OCI-LY1 (cell line): ENCODE results near the gene TBC1D14.
"Not testable (repeated sequence)": the region's sequence is repeated elsewhere in the genome, so short reads cannot be mapped to it uniquely, and the experiment has no call there.

Experiments
- H2AFZ ChIP-seq: fragments of 200-600 bp; sonication (generic), shearing (Covaris generic); 2 replicates; pipeline ENCODE4 v1.6.0; 2014; ENCODE audit warnings: antibody characterized with exemption, mild to moderate bottlenecking, low read length
- H3F3A ChIP-seq: fragments of 200-600 bp; sonication (generic), shearing (Covaris generic); 2 replicates; pipeline ENCODE4 v1.6.0; 2014; ENCODE audit warnings: mild to moderate bottlenecking, antibody characterized with exemption, low read length, moderate library complexity; ENCODE audit not compliant: insufficient read depth
- H3K27ac ChIP-seq: fragments of 200-600 bp; sonication (generic); 2 replicates; pipeline ENCODE4 v1.5.1; 2014; ENCODE audit warnings: low read length, mixed run types, mild to moderate bottlenecking, low read depth; ENCODE audit not compliant: poor library complexity, severe bottlenecking
- H3K27me3 ChIP-seq: fragments of 200-600 bp; sonication (generic); 2 replicates; pipeline ENCODE4 v1.6.0; 2014; ENCODE audit warnings: antibody characterized with exemption, mild to moderate bottlenecking, low read length, moderate library complexity; ENCODE audit not compliant: insufficient read depth
- H3K36me3 ChIP-seq: fragments of 200-600 bp; sonication (generic); 2 replicates; pipeline ENCODE4 v1.6.1; 2014; ENCODE audit warnings: mild to moderate bottlenecking, antibody characterized with exemption, low read length, moderate library complexity, mixed read lengths; ENCODE audit not compliant: insufficient read depth
- H3K4me1 ChIP-seq: fragments of 200-600 bp; sonication (generic); 2 replicates; pipeline ENCODE4 v1.5.1; 2014; ENCODE audit warnings: mild to moderate bottlenecking, low read length, moderate library complexity; ENCODE audit not compliant: insufficient read depth, severe bottlenecking
- H3K4me2 ChIP-seq: fragments of 200-600 bp; sonication (generic), shearing (Covaris generic); 2 replicates; pipeline ENCODE4 v1.6.1; 2014; ENCODE audit warnings: low read length
- H3K4me3 ChIP-seq: fragments of 200-600 bp; sonication (generic); 2 replicates; pipeline ENCODE4 v1.5.1; 2014; ENCODE audit warnings: low read length, low read depth, mild to moderate bottlenecking, mixed read lengths; ENCODE audit not compliant: poor library complexity, severe bottlenecking
- H3K79me2 ChIP-seq: fragments of 200-600 bp; shearing (Covaris generic); 2 replicates; pipeline ENCODE4 v1.6.1; 2016; ENCODE audit warnings: mixed run types, low read length, mixed read lengths; ENCODE audit not compliant: insufficient read depth
- H3K9ac ChIP-seq: fragments of 200-600 bp; sonication (generic), shearing (Covaris generic); 2 replicates; pipeline ENCODE4 v1.6.1; 2014; ENCODE audit warnings: mild to moderate bottlenecking, low read length, mixed read lengths
- H3K9me2 ChIP-seq: fragments of 200-600 bp; sonication (generic), shearing (Covaris generic); 2 replicates; pipeline ENCODE4 v1.6.1; 2014; ENCODE audit warnings: low read depth, mild to moderate bottlenecking, low read length, mixed read lengths
- H3K9me3 ChIP-seq: fragments of 200-600 bp; shearing (Covaris generic); 2 replicates; pipeline ENCODE4 v1.6.1; 2014; ENCODE audit warnings: low read length, mixed read lengths
- H4K20me1 ChIP-seq: fragments of 200-600 bp; sonication (generic), shearing (Covaris generic); 2 replicates; pipeline ENCODE4 v1.6.0; 2016; ENCODE audit warnings: mild to moderate bottlenecking, low read length; ENCODE audit not compliant: insufficient read depth
- CTCF ChIP-seq: fragments of 200-600 bp; sonication (generic), shearing (Covaris generic); IDR thresholded peaks from 2 replicates; pipeline ENCODE4 v1.5.1; 2017; ENCODE audit warnings: mild to moderate bottlenecking, antibody characterized with exemption, low read length, moderate library complexity, mixed read lengths
- EZH2 ChIP-seq: fragments of 200-600 bp; sonication (generic), shearing (Covaris generic); IDR thresholded peaks from 2 replicates; pipeline ENCODE4 v1.8.0; 2017; ENCODE audit warnings: borderline replicate concordance, mixed run types, mild to moderate bottlenecking, antibody characterized with exemption, low read length, moderate library complexity, mixed read lengths

TBC1D14 gene

GRCh38 chr4:7077371-7077770 lies 167.7 kb downstream of the TBC1D14 start:
- Histone ChIP-seq H3K9me3 (no peaks in the 10 kb centered on the region), H3K9ac (no peak overlapping the region), H3K4me3 (no peak overlapping the region), H3F3A (no peaks in the 10 kb centered on the region), H3K9me2 (no peaks in the 10 kb centered on the region), H3K36me3 (no peaks in the 10 kb centered on the region), H2AFZ (no peak overlapping the region), H3K79me2 (no peaks in the 10 kb centered on the region), H3K4me1 (no peaks in the 10 kb centered on the region), H3K4me2 (no peak overlapping the region), H3K27me3 (no peaks in the 10 kb centered on the region), H4K20me1 (no peaks in the 10 kb centered on the region), H3K27ac (no peak overlapping the region)
- TF ChIP-seq CTCF (no peak), EZH2 (no peak)

GRCh38 chr4:7078025-7078424 lies 168.4 kb downstream of the TBC1D14 start:
- H2AFZ ChIP-seq = no peak overlapping the region
- H3K9ac ChIP-seq = no peak overlapping the region
- no peaks in the 10 kb centered on the region for H3K79me2 ChIP-seq
- no peaks in the 10 kb centered on the region for H3K4me1 ChIP-seq
- no peaks in the 10 kb centered on the region for H4K20me1 ChIP-seq
- H3F3A ChIP-seq = no peaks in the 10 kb centered on the region
- H3K4me3 ChIP-seq = no peak overlapping the region
- H3K9me3 ChIP-seq = no peaks in the 10 kb centered on the region
- H3K9me2 ChIP-seq = no peaks in the 10 kb centered on the region
- H3K27ac ChIP-seq = no peak overlapping the region
- no peak for TF ChIP-seq EZH2
- TF ChIP-seq CTCF = no peak
- H3K27me3 ChIP-seq = no peaks in the 10 kb centered on the region
- H3K4me2 ChIP-seq = no peak overlapping the region
- H3K36me3 ChIP-seq = no peaks in the 10 kb centered on the region

- not testable (repeated sequence) for H3K9me3 ChIP-seq, H3K9me2 ChIP-seq, H3K9ac ChIP-seq, H3K79me2 ChIP-seq, H3K4me1 ChIP-seq, H3K36me3 ChIP-seq, H3K4me2 ChIP-seq, H2AFZ ChIP-seq, H3K27ac ChIP-seq, H3K4me3 ChIP-seq, H4K20me1 ChIP-seq, H3K27me3 ChIP-seq, H3F3A ChIP-seq
Measured at GRCh38 chr4:7079483-7079882, 169.9 kb downstream of the TBC1D14 start.

GRCh38 chr4:7079909-7080308 lies 170.3 kb downstream of the TBC1D14 start:
- not testable (repeated sequence) for H3K9me2 ChIP-seq, H3F3A ChIP-seq, H3K36me3 ChIP-seq, H4K20me1 ChIP-seq, H3K9me3 ChIP-seq, H3K9ac ChIP-seq, H3K79me2 ChIP-seq, H3K4me1 ChIP-seq, H3K4me3 ChIP-seq, H3K4me2 ChIP-seq, H2AFZ ChIP-seq, H3K27ac ChIP-seq, H3K27me3 ChIP-seq
